Kidney tubule cell (primary cell): ENCODE data around the gene TUBG1.
"Not testable (repeated sequence)": the region's sequence is repeated elsewhere in the genome, so short reads cannot be mapped to it uniquely, and the experiment has no call there.

Experiments
- DNase-seq: peaks from one replicate; pipeline ENCODE4 v3.0.0-alpha.2; 2018; ENCODE audit warnings: low spot score

TUBG1 gene

GRCh38 chr17:42579794-42580551 is 29.5 kb upstream of the TUBG1 start:
- DNase-seq = no peak

GRCh38 chr17:42581744-42582270 is 27.7 kb upstream of the TUBG1 start:
- DNase-seq = no peak

- DNase-seq = no peak
Observed at GRCh38 chr17:42584880-42585279, 24.6 kb upstream of the TUBG1 start.

GRCh38 chr17:42585353-42585752 is 24.1 kb upstream of the TUBG1 start:
- DNase-seq = no peak

GRCh38 chr17:42586514-42587230 is 22.8 kb upstream of the TUBG1 start:
- no peak for DNase-seq

- DNase-seq = no peak
Observed at GRCh38 chr17:42590886-42591285, 18.6 kb upstream of the TUBG1 start.

- DNase-seq = no peak
Observed at GRCh38 chr17:42591411-42591810, 18.1 kb upstream of the TUBG1 start.

- no peak for DNase-seq
Observed at GRCh38 chr17:42596386-42596785, 13.1 kb upstream of the TUBG1 start.

GRCh38 chr17:42598905-42599304 is 10.6 kb upstream of the TUBG1 start:
- DNase-seq = no peak

GRCh38 chr17:42603318-42603717 is 6.2 kb upstream of the TUBG1 start:
- DNase-seq = no peak

GRCh38 chr17:42607769-42608168 is 1.7 kb upstream of the TUBG1 start:
- DNase-seq = no peak

GRCh38 chr17:42608305-42609181 is 940 bp upstream of the TUBG1 start:
- peak; percentile 2 for DNase-seq

GRCh38 chr17:42609814-42610801 is 625 bp downstream of the TUBG1 start:
- not testable (repeated sequence) for DNase-seq

- DNase-seq = no peak
Observed at GRCh38 chr17:42612013-42612412, 2.5 kb downstream of the TUBG1 start.

GRCh38 chr17:42613699-42614295 is 4.3 kb downstream of the TUBG1 start:
- no peak for DNase-seq

GRCh38 chr17:42617956-42618431 is 8.5 kb downstream of the TUBG1 start:
- no peak for DNase-seq

- peak; percentile 46 for DNase-seq
Observed at GRCh38 chr17:42618442-42619150, 9.1 kb downstream of the TUBG1 start.

GRCh38 chr17:42621987-42622386 is 12.5 kb downstream of the TUBG1 start:
- DNase-seq = not testable (repeated sequence)

GRCh38 chr17:42623271-42623670 is 13.8 kb downstream of the TUBG1 start:
- no peak for DNase-seq
